ENCODE results near the gene CRADD.
"Not testable (repeated sequence)": the region's sequence is repeated elsewhere in the genome, so short reads cannot be mapped to it uniquely, and the experiment has no call there.

Gene CRADD

GRCh38 chr12:93883436-93884154 is 206.4 kb downstream of the CRADD start:
- no peak for DNase-seq

GRCh38 chr12:93884794-93885460 is 207.8 kb downstream of the CRADD start:
- no peak for DNase-seq

- not testable (repeated sequence) for DNase-seq
These were observed 208.9 kb downstream of the CRADD start for GRCh38 chr12:93885973-93886532.

GRCh38 chr12:93886533-93887511 is 209.6 kb downstream of the CRADD start:
- no peak for DNase-seq

- no peak for DNase-seq
These were observed 211.8 kb downstream of the CRADD start for GRCh38 chr12:93888964-93889363.

- DNase-seq: no peak
These were observed 212.5 kb downstream of the CRADD start for GRCh38 chr12:93889516-93890212.

GRCh38 chr12:93892423-93893268 is 215.5 kb downstream of the CRADD start:
- DNase-seq: no peak

DNA sequence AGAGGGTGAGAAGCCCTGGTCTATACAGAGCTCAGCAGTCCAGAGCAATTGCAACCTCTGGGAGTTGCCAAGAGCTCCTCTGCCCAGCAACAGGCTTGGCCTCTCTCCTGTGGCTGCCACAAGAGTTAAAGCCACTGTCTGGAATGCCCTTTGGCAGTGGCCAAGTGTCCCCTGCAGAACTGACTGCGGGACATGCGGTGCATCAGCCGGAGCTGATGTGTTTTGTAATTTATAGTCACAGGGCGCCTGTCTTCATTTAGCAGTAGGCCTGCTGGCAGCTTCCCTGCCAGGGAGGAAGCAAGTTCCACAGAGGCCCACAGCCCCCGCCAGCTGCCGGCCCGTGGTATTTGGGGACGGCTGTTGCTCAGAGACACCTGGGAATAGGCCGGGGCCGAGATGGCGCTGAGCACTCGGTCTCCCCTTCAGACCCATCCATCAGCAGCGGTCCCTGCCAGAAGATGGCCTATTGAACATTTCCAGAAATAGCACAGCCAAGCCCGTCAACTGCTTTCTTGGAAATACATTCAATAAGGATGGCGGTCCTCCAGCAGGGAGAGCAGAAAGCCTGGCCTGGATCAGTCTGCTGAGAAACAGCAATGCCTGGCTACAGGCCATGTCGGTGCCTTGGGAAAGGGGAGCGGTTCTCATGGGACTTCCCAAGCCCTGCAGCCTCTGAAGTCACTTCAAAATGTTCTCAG is 217.4 kb downstream of the CRADD start:
- no peak for DNase-seq

- no peak for DNase-seq
These were observed 217.9 kb downstream of the CRADD start for GRCh38 chr12:93895089-93895445.

DNA sequence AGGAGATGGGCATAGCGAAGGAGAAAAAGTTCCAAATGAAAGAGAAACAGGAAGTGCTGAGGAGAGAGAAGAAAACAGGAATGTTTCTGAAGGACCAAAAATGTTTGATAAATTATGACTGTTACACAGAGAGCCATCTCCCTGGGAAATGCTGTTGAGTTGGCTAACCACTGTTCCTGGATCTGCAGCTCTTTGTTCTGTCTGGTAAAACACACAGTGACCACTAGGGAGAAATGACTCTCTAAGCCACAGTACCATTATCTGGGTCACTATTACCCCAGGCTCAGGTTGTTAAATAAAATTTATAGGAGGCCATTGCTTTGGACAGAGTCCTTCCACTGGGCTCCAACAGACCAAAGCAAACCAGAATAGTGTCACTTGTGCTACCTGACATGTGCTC is 219.3 kb downstream of the CRADD start:
- DNase-seq: no peak

DNA sequence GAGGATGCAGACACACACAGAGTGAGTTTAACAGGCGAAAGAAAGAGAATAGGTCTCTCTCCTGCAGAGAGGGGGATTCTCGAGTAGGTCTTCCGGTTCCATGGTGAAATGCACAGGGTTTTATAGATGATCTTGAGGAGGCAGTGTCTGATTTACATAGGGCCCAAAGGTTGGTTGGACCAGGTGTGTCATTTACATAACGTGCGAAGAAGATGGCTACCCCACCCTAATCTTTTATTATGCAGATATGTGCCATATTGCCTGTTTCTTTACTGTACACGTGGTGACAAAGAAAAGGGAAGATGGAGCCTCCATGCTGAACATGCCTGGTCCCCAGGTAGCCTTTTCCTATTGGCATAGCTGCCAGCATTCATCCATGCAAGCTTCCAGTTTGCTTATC is 219.8 kb downstream of the CRADD start:
- DNase-seq: no peak

DNA sequence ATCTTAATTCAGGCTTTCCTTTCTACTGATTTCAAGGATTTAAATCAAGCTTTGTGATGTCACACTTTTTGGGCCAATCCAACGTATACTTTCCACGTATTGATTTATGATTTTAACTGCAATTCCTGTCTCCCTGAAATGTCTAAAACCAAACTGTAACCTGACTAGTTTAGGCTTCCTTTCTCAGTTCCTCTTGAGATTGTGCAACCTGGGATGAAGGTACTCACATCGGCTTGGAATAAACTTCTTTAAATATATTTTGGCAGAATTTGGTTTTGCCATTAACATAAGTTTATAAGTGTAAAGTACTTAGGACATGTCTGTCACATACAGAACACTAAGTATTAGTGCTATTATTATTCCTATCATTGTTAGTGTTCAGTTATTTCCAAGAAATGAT is 224.6 kb downstream of the CRADD start:
- DNase-seq: no peak

DNA sequence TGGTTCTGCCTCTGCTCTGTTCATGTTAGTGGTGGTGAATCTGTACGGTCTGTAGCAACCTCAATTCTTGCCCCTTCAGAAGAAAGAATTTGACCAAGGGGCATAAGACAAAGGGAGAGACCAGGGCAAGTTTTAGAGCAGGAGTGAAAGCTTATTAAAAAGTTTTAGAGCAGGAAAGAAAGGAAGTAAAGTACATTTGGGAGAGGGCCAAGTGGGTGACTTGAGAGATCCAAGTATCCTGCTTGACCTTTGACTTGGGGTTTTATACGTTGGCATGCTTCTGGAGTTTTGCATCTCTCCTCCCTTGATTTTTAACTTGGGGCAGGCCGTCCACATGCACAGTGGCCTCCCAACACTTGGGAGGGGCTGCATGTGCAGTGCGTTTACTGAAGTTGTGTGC is 225.0 kb downstream of the CRADD start:
- DNase-seq: no peak

- no peak for DNase-seq
These were observed 225.8 kb downstream of the CRADD start for GRCh38 chr12:93902736-93903562.

DNA sequence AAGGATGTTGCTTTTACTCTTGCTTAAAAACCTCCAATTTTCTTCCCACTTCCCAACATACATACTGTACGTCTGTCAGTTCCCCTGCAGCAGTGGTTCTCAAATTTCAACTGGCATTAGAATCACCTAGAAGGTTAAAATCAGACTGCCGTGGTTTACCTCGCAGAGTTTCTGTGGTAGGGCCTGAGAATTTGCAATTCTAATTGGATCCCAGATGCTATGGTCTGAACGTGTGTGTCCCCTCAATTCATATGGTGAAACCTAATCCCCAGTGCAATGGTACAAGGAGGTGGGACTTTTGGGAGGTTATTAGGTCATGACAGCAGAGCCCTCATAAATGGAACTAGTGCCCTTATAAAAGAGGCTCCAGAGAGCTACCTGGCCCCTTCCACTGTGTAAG is 226.9 kb downstream of the CRADD start:
- DNase-seq: no peak

DNA sequence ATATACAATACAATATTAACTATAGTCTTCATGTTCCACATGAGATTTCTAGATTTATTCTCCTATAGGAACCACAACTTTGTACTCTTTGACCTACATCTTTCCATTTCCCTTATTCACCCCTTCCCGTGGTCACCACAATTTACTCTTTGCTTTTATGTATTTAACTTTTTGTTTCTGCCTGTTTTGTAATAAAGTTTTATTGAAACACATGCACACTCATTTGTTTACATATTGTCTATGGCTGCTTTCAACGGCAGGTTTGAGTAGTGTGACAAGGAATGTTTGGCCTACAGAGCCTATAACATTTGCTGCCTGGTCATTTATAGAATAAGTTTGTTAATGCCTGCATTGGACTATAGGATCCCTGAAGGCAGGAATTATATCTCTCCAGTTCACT is 231.1 kb downstream of the CRADD start:
- no peak for DNase-seq

- DNase-seq: no peak
These were observed 231.8 kb downstream of the CRADD start for GRCh38 chr12:93908846-93909567.

- DNase-seq: no peak
These were observed 234.2 kb downstream of the CRADD start for GRCh38 chr12:93911396-93911795.

- DNase-seq: no peak
These were observed 235.0 kb downstream of the CRADD start for GRCh38 chr12:93912086-93912733.

All from CD4-positive, alpha-beta T cell treated with Interleukin-4 for 4 hours (primary cell).